MM.1S (cell line): ENCODE data around the gene MGME1.
"Not testable (repeated sequence)": the region's sequence is repeated elsewhere in the genome, so short reads cannot be mapped to it uniquely, and the experiment has no call there.

ENCODE experiments used
- DNase-seq: peaks from one replicate; pipeline ENCODE4 v3.0.0-alpha.2; 2015
- H2AFZ ChIP-seq: fragments of 300-600 bp; sonication (generic); 2 replicates; pipeline ENCODE4 v1.6.0; 2016; ENCODE audit warnings: antibody characterized with exemption, low read length
- H3F3A ChIP-seq: fragments of 300-600 bp; sonication (generic); 2 replicates; pipeline ENCODE4 v1.6.1; 2016; ENCODE audit warnings: mild to moderate bottlenecking, antibody characterized with exemption, low read length, moderate library complexity, mixed read lengths; ENCODE audit not compliant: insufficient read depth
- H3K27ac ChIP-seq: fragments of 300-600 bp; sonication (generic); 2 replicates; pipeline ENCODE4 v1.5.1; 2016; ENCODE audit warnings: mild to moderate bottlenecking, low read length
- H3K27me3 ChIP-seq: fragments of 300-600 bp; sonication (generic); replicated peaks from 2 replicates; pipeline ENCODE4 v1.6.0; 2016; ENCODE audit warnings: low read length; ENCODE audit not compliant: insufficient read depth
- H3K36me3 ChIP-seq: fragments of 300-600 bp; sonication (generic); replicated peaks from 2 replicates; pipeline ENCODE4 v1.6.1; 2016; ENCODE audit warnings: mild to moderate bottlenecking, low read length, mixed read lengths; ENCODE audit not compliant: insufficient read depth
- H3K4me1 ChIP-seq: fragments of 300-600 bp; sonication (generic); 2 replicates; pipeline ENCODE4 v1.6.1; 2016; ENCODE audit warnings: low read length, mixed read lengths
- H3K4me2 ChIP-seq: fragments of 300-600 bp; sonication (generic); 2 replicates; pipeline ENCODE4 v1.6.0; 2016; ENCODE audit warnings: low read depth, low read length
- H3K4me3 ChIP-seq: fragments of 300-600 bp; sonication (generic); 2 replicates; pipeline ENCODE4 v1.5.1; 2016; ENCODE audit warnings: low read length, mixed read lengths
- H3K79me2 ChIP-seq: fragments of 300-600 bp; sonication (generic); 2 replicates; pipeline ENCODE4 v1.6.1; 2016; ENCODE audit warnings: mixed run types, low read length, mixed read lengths
- H3K9ac ChIP-seq: fragments of 300-600 bp; sonication (generic); 2 replicates; pipeline ENCODE4 v1.6.1; 2016; ENCODE audit warnings: low read length, mixed read lengths
- H3K9me2 ChIP-seq: fragments of 300-600 bp; sonication (generic); replicated peaks from 2 replicates; pipeline ENCODE4 v1.6.1; 2016; ENCODE audit warnings: mild to moderate bottlenecking, low read length, mixed read lengths; ENCODE audit not compliant: insufficient read depth
- H3K9me3 ChIP-seq: fragments of 300-600 bp; sonication (generic); replicated peaks from 2 replicates; pipeline ENCODE4 v1.6.1; 2016; ENCODE audit warnings: mild to moderate bottlenecking, low read length, mixed read lengths; ENCODE audit not compliant: insufficient read depth
- H4K20me1 ChIP-seq: fragments of 300-600 bp; sonication (generic); 2 replicates; pipeline ENCODE4 v1.6.1; 2016; ENCODE audit warnings: mild to moderate bottlenecking, low read length, moderate library complexity, mixed read lengths; ENCODE audit not compliant: insufficient read depth
- CTCF ChIP-seq: fragments of 300-600 bp; sonication (generic); IDR thresholded peaks from 2 replicates; pipeline ENCODE4 v1.5.1; 2016; ENCODE audit warnings: antibody characterized with exemption, low read length, mixed read lengths
- EZH2 ChIP-seq: fragments of 300-600 bp; sonication (generic); optimal IDR thresholded peaks from 2 replicates; pipeline ENCODE3; 2017; ENCODE audit warnings: low read depth, mild to moderate bottlenecking, antibody characterized with exemption, low read length, mixed read lengths
- EZH2phosphoT487 ChIP-seq: fragments of 300-600 bp; sonication (generic); IDR thresholded peaks from 2 replicates; pipeline ENCODE4 v1.6.1; 2018; ENCODE audit warnings: antibody characterized with exemption, low read length

The MGME1 gene

DNA sequence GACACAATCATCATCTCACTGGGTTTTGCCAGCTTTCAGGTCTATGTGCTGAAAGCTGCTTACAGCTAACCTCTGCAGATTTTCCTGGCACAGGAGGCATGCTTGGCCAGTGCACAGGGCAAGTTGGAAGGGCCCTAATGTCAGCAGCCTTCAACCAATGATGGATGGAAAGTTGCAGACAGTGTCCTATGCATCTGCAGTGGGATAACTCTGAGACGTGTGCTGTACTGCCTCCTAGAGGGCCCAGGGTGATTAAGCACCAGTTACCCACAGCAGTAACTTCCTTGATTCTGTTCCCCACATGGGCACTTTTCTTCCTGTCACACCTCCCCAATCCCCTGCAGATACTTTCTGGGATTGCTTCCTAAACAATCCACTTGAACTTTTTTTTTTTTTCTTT, 50.2 kb downstream of the MGME1 start:
- Histone ChIP-seq H3K9me2 (no peaks in the 10 kb centered on the region), H3K36me3 (no peaks in the 10 kb centered on the region), H3K79me2 (no peaks in the 10 kb centered on the region), H3K9ac (no peak overlapping the region), H3K4me1 (no peaks in the 10 kb centered on the region), H3K4me2 (no peak overlapping the region), H3K9me3 (no peaks in the 10 kb centered on the region), H3K27me3 (no peaks in the 10 kb centered on the region), H3F3A (no peaks in the 10 kb centered on the region), H2AFZ (no peak overlapping the region), H4K20me1 (no peaks in the 10 kb centered on the region), H3K4me3 (no peak overlapping the region), H3K27ac (no peak overlapping the region)
- DNase-seq, result peak; percentile 25
- peak; percentile 53 for TF ChIP-seq CTCF
- no peak for TF ChIP-seq EZH2phosphoT487

DNA sequence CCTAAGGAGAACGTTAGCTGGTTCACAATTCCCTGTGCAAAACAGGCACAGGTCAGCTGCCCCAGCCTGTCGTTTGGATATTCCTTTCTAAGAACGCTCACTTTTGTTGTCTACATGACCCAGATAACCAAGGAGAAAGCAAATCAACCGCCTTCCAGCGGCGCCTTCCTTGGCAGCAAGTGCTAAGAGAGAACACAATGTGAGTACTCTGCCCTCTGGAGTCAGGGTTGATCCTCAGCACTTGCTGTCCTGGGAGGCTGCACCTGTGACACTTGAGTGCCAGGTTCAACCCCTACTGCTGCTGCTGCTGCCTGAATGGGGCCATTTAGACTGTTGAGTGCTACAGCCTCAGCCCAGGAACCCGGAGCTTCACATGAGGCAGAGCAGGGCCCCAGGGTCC, 52.1 kb downstream of the MGME1 start:
- Histone ChIP-seq H3K4me2 (no peak overlapping the region), H3K27me3 (no peaks in the 10 kb centered on the region), H3K9me3 (no peaks in the 10 kb centered on the region), H3K9me2 (no peaks in the 10 kb centered on the region), H3K27ac (no peak overlapping the region), H2AFZ (no peak overlapping the region), H3K79me2 (no peaks in the 10 kb centered on the region), H3K9ac (no peak overlapping the region), H3K4me3 (no peak overlapping the region), H3F3A (no peaks in the 10 kb centered on the region), H3K36me3 (no peaks in the 10 kb centered on the region), H4K20me1 (no peaks in the 10 kb centered on the region), H3K4me1 (no peaks in the 10 kb centered on the region)
- no peak for DNase-seq
- TF ChIP-seq CTCF (no peak), EZH2phosphoT487 (no peak), EZH2 (no peak)

DNA sequence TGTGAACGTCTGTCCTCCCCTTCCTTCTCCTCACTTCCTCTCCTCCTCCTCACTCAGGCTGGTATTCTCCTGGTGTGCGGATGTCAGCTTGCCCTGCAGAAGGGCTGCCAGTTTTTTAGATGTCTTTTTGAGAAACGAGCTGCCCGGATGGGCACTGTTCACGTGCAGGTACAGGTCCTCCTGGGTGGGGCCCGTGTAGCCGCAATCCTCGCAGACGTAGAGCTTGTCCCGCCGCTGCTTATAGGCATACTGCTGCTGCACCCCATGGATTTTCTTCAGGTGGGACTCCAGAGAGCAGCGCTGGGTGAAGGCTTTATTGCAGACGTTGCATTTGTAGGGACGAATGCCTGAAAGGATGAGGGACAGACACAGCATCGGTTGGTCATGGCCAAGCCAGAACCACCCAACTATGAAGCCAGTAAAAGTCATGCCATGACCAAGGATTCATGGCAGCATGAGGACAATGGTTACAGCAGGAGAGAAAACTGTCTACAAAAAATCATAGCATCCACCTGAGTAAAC, 55.8 kb downstream of the MGME1 start:
- Histone ChIP-seq H3K9me3 (no peaks in the 10 kb centered on the region), H3K4me3 (no peak overlapping the region), H3K27ac (no peak overlapping the region), H3K4me1 (no peaks in the 10 kb centered on the region), H3K27me3 (no peaks in the 10 kb centered on the region), H3K79me2 (no peaks in the 10 kb centered on the region), H3K36me3 (no peaks in the 10 kb centered on the region), H2AFZ (no peak overlapping the region), H4K20me1 (no peaks in the 10 kb centered on the region), H3K9ac (no peak overlapping the region), H3K4me2 (no peak overlapping the region), H3K9me2 (no peaks in the 10 kb centered on the region), H3F3A (no peaks in the 10 kb centered on the region)
- no peak for TF ChIP-seq EZH2phosphoT487
- TF ChIP-seq CTCF, result no peak
- no peak for TF ChIP-seq EZH2
- DNase-seq, result no peak

GRCh38 chr20:18027011-18027410, 58.2 kb downstream of the MGME1 start:
- not testable (repeated sequence) for H3F3A ChIP-seq, H3K27me3 ChIP-seq, H3K79me2 ChIP-seq, H3K9ac ChIP-seq, H3K27ac ChIP-seq, H3K4me1 ChIP-seq, H3K9me3 ChIP-seq, H3K4me2 ChIP-seq, H3K36me3 ChIP-seq, DNase-seq, H3K9me2 ChIP-seq, H3K4me3 ChIP-seq, H2AFZ ChIP-seq, H4K20me1 ChIP-seq
